NCI-H2196 (cell line): ENCODE measurements around the gene ZNRF1.

Experiments
- DNase-seq: peaks from one replicate; lab custom pipeline; 2025; ENCODE audit not compliant: unreplicated experiment; lab: John Stamatoyannopoulos, UW

The ZNRF1 gene

DNA sequence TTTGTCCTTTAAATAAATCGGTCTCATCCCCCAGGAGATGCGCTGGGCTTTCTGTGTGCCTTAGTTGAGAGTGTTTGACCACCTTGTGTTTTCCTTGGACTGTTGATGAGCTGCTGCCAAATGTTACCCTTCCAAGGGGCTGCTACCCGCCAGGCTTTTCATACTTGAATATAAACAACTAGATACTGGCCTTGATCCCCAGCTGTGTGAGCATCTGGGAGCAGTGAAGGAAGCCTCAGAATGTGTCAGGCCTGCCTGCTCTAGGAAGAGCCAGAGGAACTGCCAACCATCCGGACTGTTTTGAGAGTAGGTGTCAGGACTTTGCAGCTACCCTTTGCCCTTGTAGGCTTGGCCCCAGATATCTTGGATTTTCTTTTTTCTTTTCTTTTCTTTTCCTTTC is 60.0 kb downstream of the ZNRF1 start:
- DNase-seq: no peak

DNA sequence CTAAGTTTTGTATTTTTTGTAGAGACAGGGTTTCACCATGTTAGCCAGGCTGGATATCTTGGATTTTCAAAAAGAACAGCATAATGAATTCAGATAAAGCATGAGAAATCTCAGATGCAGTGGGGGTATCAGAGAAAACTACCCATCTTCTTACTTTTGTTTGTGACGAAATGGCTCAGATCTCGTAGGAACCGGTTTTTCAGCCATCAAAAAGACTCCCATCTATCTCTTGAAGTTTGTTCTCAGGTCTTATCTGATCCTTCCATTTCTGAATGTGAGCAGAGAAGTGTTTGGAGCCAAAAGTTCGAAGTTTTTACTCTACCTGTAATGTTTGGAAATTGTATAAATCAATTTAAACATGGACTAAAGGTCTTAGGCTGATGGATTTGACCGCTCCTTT is 60.6 kb downstream of the ZNRF1 start:
- no peak for DNase-seq

DNA sequence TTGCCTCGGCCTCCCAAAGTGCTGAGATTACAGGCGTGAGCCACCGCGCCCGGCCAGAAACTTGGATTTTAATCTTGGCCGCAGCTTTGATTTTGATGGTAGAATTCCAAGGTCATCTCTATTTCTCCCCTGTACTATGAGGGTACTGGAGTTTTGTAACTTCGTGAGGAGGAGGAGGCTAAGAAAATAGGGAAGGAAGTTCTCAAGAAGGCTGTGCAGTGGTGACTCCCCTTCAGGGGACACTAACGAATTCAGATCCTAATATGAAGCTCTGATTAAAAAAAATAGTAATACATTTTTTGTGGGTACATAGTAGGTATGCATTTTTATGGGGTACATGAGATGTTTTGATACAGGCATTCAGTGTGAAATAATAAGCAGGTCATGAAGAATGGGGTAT is 61.9 kb downstream of the ZNRF1 start:
- DNase-seq: no peak

DNA sequence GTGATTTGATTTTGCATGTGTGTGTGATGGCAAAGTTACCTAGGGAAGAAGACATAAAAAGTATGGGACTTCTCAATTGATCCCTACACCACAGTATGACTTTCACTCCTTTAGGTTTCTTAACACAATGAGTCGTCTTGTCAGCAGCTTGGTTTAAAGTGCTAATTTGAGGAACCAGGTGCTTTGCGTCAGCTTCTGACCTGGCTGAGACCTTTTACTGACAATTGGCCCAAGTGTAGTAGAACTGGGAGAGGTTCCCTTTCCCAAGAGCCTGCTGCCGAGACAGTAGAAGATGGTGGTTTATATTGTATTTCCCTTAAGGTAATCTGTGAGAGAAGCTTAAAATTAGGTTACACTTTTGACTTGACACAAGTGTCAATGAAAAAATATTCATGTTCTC is 62.8 kb downstream of the ZNRF1 start:
- DNase-seq: no peak

- no peak for DNase-seq
These were observed 63.5 kb downstream of the ZNRF1 start for GRCh38 chr16:75062135-75062975.

DNA sequence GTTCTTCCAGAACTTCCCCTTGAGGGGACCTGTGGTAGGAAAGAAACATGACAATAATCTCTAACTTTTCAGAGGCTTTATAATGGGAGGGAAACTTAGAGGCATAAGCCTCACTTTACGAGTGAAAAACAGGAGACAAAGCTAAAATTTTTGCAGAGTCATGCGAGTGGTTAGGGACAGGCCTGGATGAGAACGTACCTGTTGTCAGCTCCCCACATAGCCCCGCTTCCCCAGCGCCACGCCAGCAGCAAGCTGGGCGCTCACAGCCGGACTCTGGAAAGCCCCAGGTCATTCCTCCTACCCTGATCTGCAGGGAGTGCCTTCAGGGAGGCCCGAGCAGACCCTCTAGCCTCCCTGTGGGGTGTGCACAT is 64.1 kb downstream of the ZNRF1 start:
- no peak for DNase-seq

DNA sequence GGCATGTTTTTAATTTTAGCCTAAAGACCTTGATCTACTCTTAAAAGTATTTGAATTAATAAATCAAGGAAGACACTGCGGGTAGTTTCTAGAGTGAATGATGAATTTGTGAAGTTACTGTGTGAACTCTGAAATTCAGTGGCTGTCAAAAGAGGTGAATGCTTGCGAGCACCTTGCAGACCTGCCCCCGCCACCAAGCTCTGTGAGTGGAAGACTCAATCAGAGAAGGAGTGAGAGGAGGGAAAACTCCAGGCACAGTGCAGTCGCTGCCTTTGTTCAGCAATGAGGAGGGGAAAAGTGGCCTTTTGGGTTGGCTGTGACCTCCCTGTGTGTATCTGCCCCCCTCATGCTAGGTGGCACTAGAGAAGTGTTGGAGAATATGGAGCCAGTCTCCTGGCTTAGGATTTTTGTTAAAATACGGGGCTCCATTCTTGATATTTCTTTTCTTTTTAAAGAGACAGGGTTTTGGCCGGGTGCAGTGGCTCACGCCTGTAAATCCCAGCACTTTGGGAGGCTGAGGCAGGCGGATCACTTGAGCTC is 64.8 kb downstream of the ZNRF1 start:
- DNase-seq: no peak

DNA sequence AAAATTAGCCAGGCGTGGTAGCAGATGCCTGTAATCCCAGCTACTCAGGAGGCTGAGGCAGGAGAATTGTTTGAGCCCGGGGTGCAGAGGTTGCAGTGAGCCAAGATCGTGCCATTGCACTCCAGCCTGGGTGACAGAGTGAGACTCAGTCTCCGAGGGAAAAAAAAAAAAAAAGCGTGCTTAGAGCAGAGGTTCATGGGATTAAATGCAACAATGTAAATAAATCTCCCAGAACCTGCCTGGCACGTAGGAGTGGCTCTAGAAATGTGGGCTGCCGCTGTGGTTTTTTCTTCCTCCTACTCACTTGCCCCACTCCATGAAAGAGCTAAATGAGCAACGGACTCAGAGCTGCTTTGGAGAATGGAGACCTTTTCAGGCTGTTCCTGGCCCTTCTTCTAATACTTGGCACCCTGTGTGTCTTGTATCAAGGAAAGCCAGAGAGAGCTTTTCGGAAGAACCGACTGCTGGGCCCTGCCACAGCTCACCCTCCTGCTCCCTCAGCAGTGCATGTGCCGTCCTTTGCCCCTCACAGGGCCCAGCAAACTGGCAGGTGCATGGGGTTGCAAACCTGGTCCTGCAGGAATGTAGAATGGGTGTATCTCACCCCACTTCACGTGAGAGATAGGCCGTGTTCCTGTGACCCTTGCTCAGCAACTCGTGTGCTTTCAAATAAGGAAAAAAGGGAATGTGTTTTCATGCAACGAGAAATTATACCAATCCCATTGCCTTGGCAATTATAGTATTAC is 65.8 kb downstream of the ZNRF1 start:
- no peak for DNase-seq

GRCh38 chr16:75065149-75065505 is 66.3 kb downstream of the ZNRF1 start:
- no peak for DNase-seq

DNA sequence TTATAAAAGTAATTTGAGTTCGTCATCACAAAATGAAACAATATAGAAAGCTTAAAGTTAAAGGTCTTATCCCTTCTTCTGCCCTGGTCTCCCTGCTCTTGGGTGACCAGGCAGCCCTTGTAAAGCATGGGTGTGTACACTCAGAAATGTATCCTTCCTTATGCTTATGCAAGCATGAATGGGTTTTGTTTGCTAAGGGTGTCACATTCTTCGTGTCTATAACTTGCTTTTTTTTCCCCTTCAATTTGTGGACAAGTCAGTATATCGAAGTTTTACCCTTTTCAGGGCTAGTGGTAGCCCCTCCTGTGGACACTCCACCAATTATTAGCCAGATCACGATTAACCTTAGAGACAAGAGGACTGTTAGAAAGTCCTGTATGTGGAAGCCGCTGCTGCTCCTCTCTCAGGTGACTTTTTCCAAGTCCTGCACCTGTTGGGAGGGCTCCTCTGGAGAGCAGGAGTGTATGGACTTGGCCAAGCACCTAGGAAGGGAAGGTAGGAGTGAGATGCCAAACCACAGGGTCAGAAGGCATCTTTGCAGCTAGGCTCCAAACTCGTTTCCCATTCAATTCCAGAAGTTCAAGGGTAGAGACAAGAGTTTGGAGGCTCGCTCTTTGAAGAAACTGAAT is 66.8 kb downstream of the ZNRF1 start:
- DNase-seq: no peak

DNA sequence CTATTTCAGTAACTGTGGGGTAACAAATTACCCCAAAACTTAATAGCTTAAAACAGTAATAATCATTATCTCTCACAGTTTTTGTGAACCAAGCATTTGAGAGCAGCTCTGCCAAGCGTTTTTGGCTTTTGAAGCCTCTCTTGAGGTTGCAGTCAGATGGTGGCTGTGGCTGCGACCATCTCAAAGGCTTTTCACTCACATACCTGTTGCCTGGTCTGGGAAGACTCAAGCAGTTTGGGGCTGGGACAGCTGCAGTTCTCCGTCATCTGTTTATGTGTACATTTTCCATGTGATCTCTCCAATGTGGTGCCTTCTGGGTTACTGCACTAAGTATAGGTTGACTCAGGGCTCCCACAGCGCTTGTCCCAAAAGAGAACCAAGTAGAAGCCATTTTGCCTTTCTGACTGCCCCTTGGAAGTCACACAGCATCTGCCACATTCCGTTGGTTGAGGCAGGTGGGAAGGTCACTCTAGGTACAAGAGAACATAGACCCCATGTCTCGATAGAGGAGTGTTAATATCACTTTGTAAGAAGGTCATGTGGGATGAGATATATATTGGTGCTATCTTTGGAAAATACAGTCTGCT is 68.1 kb downstream of the ZNRF1 start:
- no peak for DNase-seq

- DNase-seq: no peak
These were observed 69.5 kb downstream of the ZNRF1 start for GRCh38 chr16:75068085-75069031.

DNA sequence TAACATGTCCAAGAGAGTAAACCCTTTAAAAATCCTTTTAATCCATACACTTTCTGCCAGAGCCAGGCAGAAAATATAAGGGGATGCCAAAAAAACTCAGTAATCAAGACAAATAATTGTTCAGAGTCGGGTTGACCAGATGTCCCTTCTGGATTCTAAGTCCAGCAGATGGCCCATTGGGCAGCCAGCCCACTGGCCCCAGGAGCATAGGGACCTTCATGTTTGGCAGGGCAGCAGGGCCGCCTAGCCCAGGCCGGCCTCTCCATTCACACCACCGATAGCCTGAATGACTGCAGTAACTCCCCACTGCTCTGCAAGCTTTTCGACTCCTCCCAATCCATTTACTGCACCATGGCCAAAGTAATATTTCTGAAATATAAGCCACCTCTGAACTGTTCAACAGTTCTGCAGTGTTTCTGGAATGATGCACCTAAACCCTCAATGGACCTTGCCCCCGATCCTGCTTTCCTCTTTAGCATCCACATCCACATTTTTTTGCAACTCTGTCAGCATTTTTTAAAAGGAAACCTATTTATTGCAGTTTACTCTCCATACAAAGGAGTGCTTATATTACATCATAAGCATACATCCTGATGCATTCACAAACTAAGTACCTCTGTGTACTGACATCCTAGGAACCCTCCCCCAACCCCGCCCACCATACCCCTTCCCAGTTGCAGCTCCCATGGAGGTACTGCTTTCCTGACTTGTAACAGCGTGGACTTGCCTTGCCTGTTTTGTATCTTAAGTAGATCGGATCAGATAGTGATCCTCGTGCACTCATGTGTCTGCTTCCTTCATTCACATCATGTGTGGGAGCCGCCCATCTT is 71.4 kb downstream of the ZNRF1 start:
- no peak for DNase-seq

GRCh38 chr16:75071621-75072020 is 72.8 kb downstream of the ZNRF1 start:
- no peak for DNase-seq

DNA sequence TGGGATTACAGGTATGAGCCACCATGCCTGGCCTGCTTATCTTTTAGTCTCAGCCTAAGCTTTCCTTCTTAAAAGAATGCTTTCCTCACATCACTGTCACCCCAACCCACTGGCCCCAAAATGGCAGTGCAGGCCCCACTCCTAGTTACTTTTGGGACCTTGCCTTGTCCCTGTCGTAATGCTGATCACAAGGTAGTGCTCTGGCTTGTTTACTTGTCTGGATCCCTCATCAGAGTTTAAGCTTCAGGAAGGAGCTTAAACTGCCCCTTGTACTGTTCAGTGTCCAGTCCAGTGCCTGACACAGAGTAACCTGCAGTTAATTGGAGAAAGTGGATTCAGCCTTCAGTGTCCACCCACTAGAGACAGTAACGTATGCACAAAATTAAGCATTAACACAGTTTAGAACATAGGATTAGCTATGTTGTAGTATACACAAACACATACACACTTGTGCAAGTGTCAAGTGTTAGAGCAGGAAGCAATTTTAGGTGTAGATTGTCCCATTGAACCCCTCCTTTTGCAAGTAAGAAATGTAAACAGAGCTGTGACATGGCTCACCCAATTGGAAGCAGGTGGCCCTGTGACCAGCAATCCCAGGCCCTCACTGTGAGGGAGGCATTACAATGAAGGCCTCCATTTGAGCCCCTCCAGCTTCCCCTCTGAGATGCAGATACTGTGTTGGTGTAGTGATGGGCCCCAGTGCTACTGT is 73.6 kb downstream of the ZNRF1 start:
- DNase-seq: no peak

GRCh38 chr16:75073545-75074303 is 74.9 kb downstream of the ZNRF1 start:
- DNase-seq: no peak

GRCh38 chr16:75074304-75074793 is 75.5 kb downstream of the ZNRF1 start:
- no peak for DNase-seq
